HepG2 (cell line): ENCODE measurements around the gene SRCAP. TPM values are rescaled to one million over a fixed set of nuclear protein-coding genes. Genes with fewer than 3 reads are reported as not detected.
A peak's percentile ranks its signal among the peaks of the same experiment; 100 is the strongest.

Source experiments
- BRD4 ChIP-seq: sonication (generic); formaldehyde crosslinking; IDR thresholded peaks from 2 replicates; pipeline ENCODE4 v1.4.0; 2020; ENCODE audit warnings: missing genetic modification reagents
- CENPX ChIP-seq: sonication (generic); formaldehyde crosslinking; IDR thresholded peaks from 2 replicates; pipeline ENCODE4 v1.9.0; 2021; ENCODE audit warnings: mild to moderate bottlenecking, missing genetic modification reagents, moderate library complexity
- HOXA9 ChIP-seq: sonication (generic); formaldehyde crosslinking; IDR thresholded peaks from 2 replicates; pipeline ENCODE4 v1.8.1; 2022; ENCODE audit warnings: missing genetic modification reagents, mild to moderate bottlenecking, moderate library complexity, borderline replicate concordance
- KDM6A ChIP-seq: IDR thresholded peaks from 2 replicates; pipeline ENCODE4 v1.6.1; 2016; ENCODE audit warnings: low read depth
- NBN ChIP-seq: fragments of 450-650 bp; conservative IDR thresholded peaks from 2 replicates; pipeline ENCODE4 v1.6.1; 2017
- SNAPC5 ChIP-seq: sonication (generic); formaldehyde crosslinking; IDR thresholded peaks from 2 replicates; pipeline ENCODE4 v1.8.1; 2023; ENCODE audit warnings: mild to moderate bottlenecking, missing genetic modification reagents, borderline replicate concordance
- TEAD3 ChIP-seq: optimal IDR thresholded peaks from 2 replicates; pipeline ENCODE3; 2016; ENCODE audit warnings: borderline replicate concordance
- TOPORS ChIP-seq: sonication (generic); formaldehyde crosslinking; IDR thresholded peaks from 2 replicates; pipeline ENCODE4 v1.8.0; 2023; ENCODE audit warnings: mild to moderate bottlenecking, missing genetic modification reagents
- YY1 ChIP-seq: IDR thresholded peaks from 2 replicates; pipeline ENCODE4 v1.6.1; 2011; ENCODE audit warnings: low read length, low read depth, moderate library complexity, mild to moderate bottlenecking; ENCODE audit not compliant: insufficient read depth, insufficient replicate concordance
- ZBTB37 ChIP-seq: sonication (generic); formaldehyde crosslinking; IDR thresholded peaks from 2 replicates; pipeline ENCODE4 v1.4.0; 2020; ENCODE audit warnings: mild to moderate bottlenecking, missing genetic modification reagents
- ZBTB42 ChIP-seq: sonication (generic); formaldehyde crosslinking; IDR thresholded peaks from 2 replicates; pipeline ENCODE4 v1.5.0; 2020; ENCODE audit warnings: mild to moderate bottlenecking, missing genetic modification reagents
- ZNF235 ChIP-seq: sonication (generic); formaldehyde crosslinking; IDR thresholded peaks from 2 replicates; pipeline ENCODE4 v1.8.1; 2023; ENCODE audit warnings: mild to moderate bottlenecking, missing genetic modification reagents, borderline replicate concordance
- ZNF34 ChIP-seq: sonication (generic); formaldehyde crosslinking; IDR thresholded peaks from 2 replicates; pipeline ENCODE4 v1.4.0; 2020; ENCODE audit warnings: mild to moderate bottlenecking, missing genetic modification reagents, borderline replicate concordance
- ZNF350 ChIP-seq: sonication (generic); formaldehyde crosslinking; IDR thresholded peaks from 2 replicates; pipeline ENCODE4 v1.4.0; 2020; ENCODE audit warnings: mild to moderate bottlenecking, low read depth, missing genetic modification reagents, borderline replicate concordance
- ZNF503 ChIP-seq: sonication (generic); formaldehyde crosslinking; IDR thresholded peaks from 2 replicates; pipeline ENCODE4 v1.4.0; 2020; ENCODE audit warnings: missing genetic modification reagents
- ZNF570 ChIP-seq: sonication (generic); formaldehyde crosslinking; IDR thresholded peaks from 2 replicates; pipeline ENCODE4 v1.4.0; 2020; ENCODE audit warnings: mild to moderate bottlenecking, missing genetic modification reagents, borderline replicate concordance
- ZNF724P ChIP-seq: sonication (generic); formaldehyde crosslinking; IDR thresholded peaks from 2 replicates; pipeline ENCODE4 v1.8.0; 2022; ENCODE audit warnings: missing genetic modification reagents, borderline replicate concordance
- ZNF775 ChIP-seq: sonication (generic); formaldehyde crosslinking; IDR thresholded peaks from 2 replicates; pipeline ENCODE4 v1.4.0; 2020; ENCODE audit warnings: missing genetic modification reagents, mild to moderate bottlenecking, moderate library complexity, borderline replicate concordance
- ZNF850 ChIP-seq: sonication (generic); formaldehyde crosslinking; conservative IDR thresholded peaks from 2 replicates; pipeline ENCODE4 v1.9.0; 2021; ENCODE audit warnings: mild to moderate bottlenecking, missing genetic modification reagents
- ZSCAN25 ChIP-seq: sonication (generic); formaldehyde crosslinking; IDR thresholded peaks from 2 replicates; pipeline ENCODE4 v1.8.0; 2022; ENCODE audit warnings: mild to moderate bottlenecking, missing genetic modification reagents
- polyA plus RNA-seq, 8 experiments: library from polyadenylated mRNA; depleted of rRNA in 3 of 8; stranded (reverse) in 7 of 8; unstranded in 1 of 8; fragments of >200 nt; fragmentation: Illumina TruSeq in 4 of 8; extraction: Trizol in 4 of 8; gene quantifications; 2 replicates each; pipeline versions ENCODE4 v1.2.1 to v1.2.3, GENCODE V29; 2011 to 2016; ENCODE audit warnings: low read depth in 4 of 8, missing spikeins in 1 of 8, mixed read lengths in 1 of 8; ENCODE audit not compliant: insufficient read depth in 1 of 8
- total RNA-seq, 5 experiments: library from RNA; depleted of rRNA; stranded (reverse); fragments of >200 nt; fragmentation: Illumina TruSeq; extraction: Trizol; gene quantifications; 2 replicates each; pipeline ENCODE4 v1.2.3, GENCODE V29; 2016; ENCODE audit warnings: low read depth in 1 of 5
- TF ChIP-seq, protein P1 (sequence below): IDR thresholded peaks from 2 replicates; pipeline ENCODE4 v1.6.1; 2016; ENCODE audit warnings: missing compliant biosample characterization, missing genetic modification reagents, borderline replicate concordance
- TF ChIP-seq, protein P2 (sequence below): sonication (generic); formaldehyde crosslinking; IDR thresholded peaks from 2 replicates; pipeline ENCODE4 v1.4.0; 2020; ENCODE audit warnings: mild to moderate bottlenecking, missing genetic modification reagents
- TF ChIP-seq, protein P3 (sequence below): IDR thresholded peaks from 2 replicates; pipeline ENCODE4 v1.6.1; 2016; ENCODE audit warnings: missing genetic modification reagents, missing compliant biosample characterization

Gene SRCAP
- total and polyA plus RNA-seq, 2 of the 13 experiments (the other 11 are each of a cell fraction or from before 2014, with no cell fraction given) = 4.9 to 9.0 TPM

- TF ChIP-seq, protein P1, sequence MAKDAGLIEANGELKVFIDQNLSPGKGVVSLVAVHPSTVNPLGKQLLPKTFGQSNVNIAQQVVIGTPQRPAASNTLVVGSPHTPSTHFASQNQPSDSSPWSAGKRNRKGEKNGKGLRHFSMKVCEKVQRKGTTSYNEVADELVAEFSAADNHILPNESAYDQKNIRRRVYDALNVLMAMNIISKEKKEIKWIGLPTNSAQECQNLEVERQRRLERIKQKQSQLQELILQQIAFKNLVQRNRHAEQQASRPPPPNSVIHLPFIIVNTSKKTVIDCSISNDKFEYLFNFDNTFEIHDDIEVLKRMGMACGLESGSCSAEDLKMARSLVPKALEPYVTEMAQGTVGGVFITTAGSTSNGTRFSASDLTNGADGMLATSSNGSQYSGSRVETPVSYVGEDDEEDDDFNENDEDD (CRISPR knock-in tag) = peak; percentile 14
- TF ChIP-seq ZBTB42 (0 out of 2 replicates have a peak, but pooled peaks have one; percentile 81), ZBTB37 (CRISPR knock-in tag) (peak; percentile 78; the same call in 1 of the 2 replicates), ZNF775 (CRISPR knock-in tag) (no peak; the same call in 1 of the 2 replicates), ZNF350 (CRISPR knock-in tag) (peak; percentile 97), ZNF724P (peak; percentile 96), TOPORS (no peak; the same call in 1 of the 2 replicates), ZNF235 (no peak), NBN (0 out of 2 replicates have a peak, but pooled peaks have one; percentile 71), SNAPC5 (0 out of 2 replicates have a peak, but pooled peaks have one; percentile 40), ZNF34 (CRISPR knock-in tag) (peak; percentile 94; the same call in 1 of the 2 replicates), ZSCAN25 (peak; percentile 37), CENPX (no peak), ZNF570 (CRISPR knock-in tag) (no peak; the same call in 1 of the 2 replicates), YY1 (peak; percentile 98), KDM6A (CRISPR knock-in tag) (0 out of 2 replicates have a peak, but pooled peaks have one; percentile 23), HOXA9 (CRISPR knock-in tag) (peak; percentile 85), ZNF503 (CRISPR knock-in tag) (peak; percentile 62; the same call in 1 of the 2 replicates), TEAD3 (CRISPR knock-in tag) (peak; percentile 86), ZNF850 (no peak), BRD4 (CRISPR knock-in tag) (peak; percentile 100)
- TF ChIP-seq, protein P2, sequence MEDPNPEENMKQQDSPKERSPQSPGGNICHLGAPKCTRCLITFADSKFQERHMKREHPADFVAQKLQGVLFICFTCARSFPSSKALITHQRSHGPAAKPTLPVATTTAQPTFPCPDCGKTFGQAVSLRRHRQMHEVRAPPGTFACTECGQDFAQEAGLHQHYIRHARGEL = peak; percentile 3; the same call in 1 of the 2 replicates
- TF ChIP-seq, protein P3, sequence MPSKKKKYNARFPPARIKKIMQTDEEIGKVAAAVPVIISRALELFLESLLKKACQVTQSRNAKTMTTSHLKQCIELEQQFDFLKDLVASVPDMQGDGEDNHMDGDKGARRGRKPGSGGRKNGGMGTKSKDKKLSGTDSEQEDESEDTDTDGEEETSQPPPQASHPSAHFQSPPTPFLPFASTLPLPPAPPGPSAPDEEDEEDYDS = peak; percentile 82
Measured at GRCh38 chr16:30698139-30698815, 694 bp upstream of the SRCAP start (continued).
